IMR-90 (cell line): ENCODE data around the gene ELP6. TPM values are rescaled to one million over a fixed set of nuclear protein-coding genes. Genes with fewer than 3 reads are reported as not detected.
"Not testable (repeated sequence)": the region's sequence is repeated elsewhere in the genome, so short reads cannot be mapped to it uniquely, and the experiment has no call there.

Experiments
- ATAC-seq: fragments of 200-7000 bp; cut with Tn5 transposase; 2 replicates; pipeline ENCODE4 v1.9.1; 2020; ENCODE audit warnings: low read depth, mild to moderate bottlenecking, moderate library complexity
- BruUV-seq: library from RNA; stranded (reverse); fragments of 400-500 nt; replicated peaks from 2 replicates; lab custom pipeline; 2021; lab: Mats Ljungman, UMichigan
- CTCF ChIA-PET: fragments of 300-600 bp; formaldehyde crosslinking; extraction: SDS; loops from one replicate; lab custom pipeline; 2021; ENCODE audit warnings: antibody characterized with exemption; lab: Yijun Ruan, JAX
- POLR2A ChIA-PET: fragments of 300-600 bp; sonication (Branson Sonifier 250); formaldehyde crosslinking; loops from one replicate; lab custom pipeline; 2022; ENCODE audit warnings: antibody characterized with exemption; ENCODE audit not compliant: unreplicated experiment; lab: Charles Lee
- DNase-seq: peaks from one replicate; pipeline ENCODE4 v3.0.0; 2013
- H2AFZ ChIP-seq: replicated peaks from 2 replicates; pipeline ENCODE3; 2013; ENCODE audit warnings: low read length, mild to moderate bottlenecking; ENCODE audit not compliant: poor library complexity
- H2AK5ac ChIP-seq: 2 replicates; pipeline ENCODE4 v1.6.1; 2013; ENCODE audit warnings: low read depth, low read length, inconsistent platforms
- H2AK9ac ChIP-seq: replicated peaks from 2 replicates; pipeline ENCODE3; 2013; ENCODE audit warnings: mild to moderate bottlenecking, low read depth, low read length, moderate library complexity; ENCODE audit not compliant: poor library complexity
- H2BK120ac ChIP-seq: 2 replicates; pipeline ENCODE4 v1.6.1; 2013; ENCODE audit warnings: low read depth, low read length, inconsistent platforms
- H2BK15ac ChIP-seq: 3 replicates; pipeline ENCODE4 v1.6.1; 2013; ENCODE audit warnings: low read depth, low read length, inconsistent platforms
- H2BK20ac ChIP-seq: 2 replicates; pipeline ENCODE4 v1.6.1; 2013; ENCODE audit warnings: low read depth, mild to moderate bottlenecking, inconsistent platforms, low read length, moderate library complexity
- H2BK5ac ChIP-seq: 2 replicates; pipeline ENCODE4 v1.6.1; 2013; ENCODE audit warnings: mild to moderate bottlenecking, low read depth, low read length, inconsistent platforms; ENCODE audit not compliant: poor library complexity, severe bottlenecking
- H3K14ac ChIP-seq: replicated peaks from 2 replicates; pipeline ENCODE4 v1.6.1; 2013; ENCODE audit warnings: low read depth, low read length, inconsistent platforms
- H3K18ac ChIP-seq: 2 replicates; pipeline ENCODE4 v1.6.1; 2013; ENCODE audit warnings: low read depth, low read length, control low read depth
- H3K23ac ChIP-seq: 2 replicates; pipeline ENCODE4 v1.6.1; 2013; ENCODE audit warnings: low read depth, low read length, inconsistent platforms
- H3K27ac ChIP-seq: 2 replicates; pipeline ENCODE4 v1.5.1; 2013; ENCODE audit warnings: mild to moderate bottlenecking, control low read depth, low read length; ENCODE audit not compliant: insufficient read depth
- H3K27me3 ChIP-seq: 2 replicates; pipeline ENCODE4 v1.6.1; 2013; ENCODE audit warnings: low read length; ENCODE audit not compliant: control insufficient read depth, insufficient read depth
- H3K36me3 ChIP-seq: 2 replicates; pipeline ENCODE4 v1.6.1; 2013; ENCODE audit warnings: low read length, mixed read lengths; ENCODE audit not compliant: control insufficient read depth, insufficient read depth
- H3K4ac ChIP-seq: 2 replicates; pipeline ENCODE4 v1.6.1; 2013; ENCODE audit warnings: low read depth, low read length, inconsistent platforms
- H3K4me1 ChIP-seq: 2 replicates; pipeline ENCODE4 v1.6.1; 2013; ENCODE audit warnings: low read length, mixed read lengths; ENCODE audit not compliant: control insufficient read depth, insufficient read depth
- H3K4me2 ChIP-seq: 2 replicates; pipeline ENCODE4 v1.6.1; 2013; ENCODE audit warnings: low read depth, mild to moderate bottlenecking, control low read depth, low read length, moderate library complexity
- H3K4me3 ChIP-seq: 2 replicates; pipeline ENCODE4 v1.5.1; 2013; ENCODE audit warnings: low read depth, mild to moderate bottlenecking, control low read depth, low read length, moderate library complexity; ENCODE audit not compliant: insufficient read depth
- H3K56ac ChIP-seq: 2 replicates; pipeline ENCODE4 v1.6.1; 2013; ENCODE audit warnings: low read length, inconsistent platforms; ENCODE audit not compliant: insufficient read depth; ENCODE audit errors: extremely low read depth
- H3K79me1 ChIP-seq, 2 experiments: 2 replicates each; pipeline ENCODE4 v1.6.1; 2013; ENCODE audit warnings: low read length in 2 of 2, inconsistent platforms in 1 of 2, low read depth in 1 of 2
- H3K9ac ChIP-seq: 2 replicates; pipeline ENCODE4 v1.6.1; 2013; ENCODE audit warnings: low read depth, low read length, control low read depth
- H3K9me1 ChIP-seq: 2 replicates; pipeline ENCODE4 v1.6.1; 2013; ENCODE audit warnings: low read length, inconsistent platforms; ENCODE audit not compliant: insufficient read depth
- H3K9me3 ChIP-seq: 2 replicates; pipeline ENCODE4 v1.6.1; 2013; ENCODE audit warnings: low read length; ENCODE audit not compliant: control insufficient read depth, insufficient read depth
- H4K20me1 ChIP-seq: 2 replicates; pipeline ENCODE4 v1.6.1; 2013; ENCODE audit warnings: low read length, inconsistent platforms; ENCODE audit not compliant: insufficient read depth
- H4K5ac ChIP-seq: 2 replicates; pipeline ENCODE4 v1.6.1; 2013; ENCODE audit warnings: mild to moderate bottlenecking, low read depth, low read length, control low read depth
- H4K8ac ChIP-seq, 2 experiments: 2 replicates each; pipeline ENCODE4 v1.6.1; 2013; ENCODE audit warnings: low read depth in 2 of 2, low read length in 2 of 2, control low read depth in 1 of 2, inconsistent platforms in 1 of 2
- H4K91ac ChIP-seq: 2 replicates; pipeline ENCODE4 v1.6.1; 2013; ENCODE audit warnings: low read depth, low read length, inconsistent platforms; ENCODE audit not compliant: insufficient read depth
- BHLHE40 ChIP-seq: fragments of 150-350 bp; IDR thresholded peaks from 2 replicates; pipeline ENCODE4 v1.6.1; 2016; ENCODE audit warnings: mild to moderate bottlenecking, low read depth, low read length
- CHD1 ChIP-seq: IDR thresholded peaks from 2 replicates; pipeline ENCODE4 v1.6.1; 2012; ENCODE audit warnings: low read depth, low read length, improper control_type of control experiment
- MAZ ChIP-seq: IDR thresholded peaks from 2 replicates; pipeline ENCODE4 v1.6.1; 2012; ENCODE audit warnings: low read depth, mild to moderate bottlenecking, low read length, improper control_type of control experiment, moderate library complexity, borderline replicate concordance
- WGBS, 2 experiments: methylation state at CpG; one replicate each; pipeline versions ENCODE4 v1.1.5 to v1.1.7; 2013; ENCODE audit warnings: missing lambda C conversion rate in 2 of 2; ENCODE audit not compliant: insufficient read length in 1 of 2; ENCODE audit errors: extremely low coverage in 2 of 2; 5-methylcytosine and 5-hydroxymethylcytosine counted together
- dilution Hi-C: fragments of 300-500 bp; cut with HindIII; formaldehyde crosslinking; loops from one replicate; pipeline ENCODE4 v1.14.3; 2018; ENCODE audit warnings: low sequenced_read_pairs; ENCODE audit not compliant: unreplicated experiment
- in situ Hi-C: fragments of 300-500 bp; cut with MboI; formaldehyde crosslinking; loops from 3 replicates; pipeline ENCODE4 v1.14.3; 2019; ENCODE audit warnings: low sequenced_read_pairs, inconsistent platforms, mixed read lengths
- intact Hi-C: fragments of 100-400 bp; cut with micrococcal nuclease; formaldehyde crosslinking; loops from 2 replicates; pipeline ENCODE4 v1.10.0; 2022
- polyA plus RNA-seq, 3 experiments: library from polyadenylated mRNA; depleted of rRNA; stranded (reverse); fragments of >200 nt; gene quantifications; 2 replicates each; pipeline ENCODE4 v1.2.3, GENCODE V29; 2012; ENCODE audit warnings: low replicate concordance in 1 of 3
- total RNA-seq: library from RNA; depleted of rRNA; stranded (reverse); fragments of >200 nt; gene quantifications from 2 replicates; pipeline ENCODE4 v1.2.3, GENCODE V29; 2012

Gene ELP6
- total and polyA plus RNA-seq, 2 of the 4 experiments (the other 2 are of a cell fraction): 31.4 to 44.9 TPM

GRCh38 chr3:47482366-47482765 lies 31.1 kb downstream of the ELP6 start:
- no peak overlapping the region for H3K4me3 ChIP-seq
- H3K36me3 ChIP-seq: no peaks in the 10 kb centered on the region
- ChIA-PET POLR2A (no interaction called here), CTCF (no interaction called here)
- no peak overlapping the region for H3K23ac ChIP-seq
- 0 out of 2 replicates have a peak, but pooled peaks cover 1% of the 10 kb centered on the region for H3K4me1 ChIP-seq
- TF ChIP-seq CHD1 (no peak), MAZ (no peak), BHLHE40 (no peak)
- H3K9me1 ChIP-seq: peaks cover 9% of the 10 kb centered on the region
- H3K27ac ChIP-seq: no peak overlapping the region
- dilution Hi-C loops: no loop called here
- H4K5ac ChIP-seq: no peak overlapping the region
- H2BK5ac ChIP-seq: no peak overlapping the region
- no peak overlapping the region for H4K8ac ChIP-seq
- in situ Hi-C loops: no loop called here
- no peak overlapping the region for H2AFZ ChIP-seq
- H3K4me2 ChIP-seq: no peak overlapping the region
- no peak for DNase-seq
- no peak overlapping the region for H2BK20ac ChIP-seq
- H3K4ac ChIP-seq: no peak overlapping the region
- H2AK9ac ChIP-seq: no peak overlapping the region
- H2BK120ac ChIP-seq: no peak overlapping the region
- H3K9ac ChIP-seq: no peak overlapping the region
- no peak overlapping the region for H4K91ac ChIP-seq
- H2BK15ac ChIP-seq: no peak overlapping the region
- H4K20me1 ChIP-seq: no peaks in the 10 kb centered on the region
- H3K27me3 ChIP-seq: no peaks in the 10 kb centered on the region
- no peak for ATAC-seq
- no TSS peak for BruUV-seq
- intact Hi-C loops: no loop called here
- H3K79me1 ChIP-seq: 0 out of 4 replicates have a peak, but pooled peaks cover 0 to 3% of the 10 kb centered on the region in 2 experiments
- no peak overlapping the region for H3K18ac ChIP-seq
- no peak overlapping the region for H3K14ac ChIP-seq
- H3K9me3 ChIP-seq: no peaks in the 10 kb centered on the region
- no peak overlapping the region for H2AK5ac ChIP-seq
- H3K56ac ChIP-seq: no peak overlapping the region
- WGBS, 2 experiments: no CpG with 5 or more reads among the region's 2 CpGs

- H3K9me1 ChIP-seq: not testable (repeated sequence)
- WGBS, 2 experiments: 57% methylated on average over 1 of the region's 4 CpGs; no CpG with 5 or more reads in 1 of the 2 experiments
Measured at GRCh38 chr3:47481763-47482162, 31.7 kb downstream of the ELP6 start.

More at GRCh38 chr3:47481763-47482162, 31.7 kb downstream of the ELP6 start:
- H2BK20ac ChIP-seq, H3K9me3 ChIP-seq, in situ Hi-C loops, H2BK120ac ChIP-seq, H3K4me1 ChIP-seq, H3K4me3 ChIP-seq, intact Hi-C loops, DNase-seq, H3K23ac ChIP-seq, H3K27ac ChIP-seq, POLR2A ChIA-PET, H2AK9ac ChIP-seq, H3K4me2 ChIP-seq, H4K5ac ChIP-seq, H2AK5ac ChIP-seq, H4K91ac ChIP-seq, H3K27me3 ChIP-seq, H3K14ac ChIP-seq, H3K4ac ChIP-seq, H3K79me1 ChIP-seq, H3K9ac ChIP-seq, H3K56ac ChIP-seq, H4K20me1 ChIP-seq, ATAC-seq, H3K36me3 ChIP-seq, BruUV-seq, H4K8ac ChIP-seq, H2BK5ac ChIP-seq, dilution Hi-C loops, H2BK15ac ChIP-seq, H3K18ac ChIP-seq, H2AFZ ChIP-seq: not testable (repeated sequence)
- CTCF ChIA-PET: interaction anchor here (0.5 kb wide), 1 partner anchor 17 kb away, joined by 3 read pairs; no protein-coding TSS in a partner anchor
